ENCODE data around the gene RTKN. TPM values are rescaled to one million over a fixed set of nuclear protein-coding genes. Genes with fewer than 3 reads are reported as not detected.

The RTKN gene
- total and polyA plus RNA-seq, 2 of the 13 experiments (the other 11 are each of a cell fraction or from before 2014, with no cell fraction given) = 159 to 166 TPM

- TF ChIP-seq ZNF33A (CRISPR knock-in tag; IDR thresholded peaks at IDR 0.05; ENCODE audit: borderline replicate concordance) (no peak), ZNF225 (CRISPR knock-in tag; IDR thresholded peaks at IDR 0.05) (no peak), POLR2G (IDR thresholded peaks at IDR 0.05; ENCODE audit: low read depth, low read length) (peak; percentile 76), ISL2 (CRISPR knock-in tag; IDR thresholded peaks at IDR 0.05) (peak; percentile 9; the same call in 1 of the 2 replicates), NCOA2 (CRISPR knock-in tag; IDR thresholded peaks at IDR 0.05) (no peak), THAP11 (CRISPR knock-in tag; IDR thresholded peaks at IDR 0.05) (peak; percentile 65), ZNF24 (IDR thresholded peaks at IDR 0.05) (no peak), FOXP1 (IDR thresholded peaks at IDR 0.05) (peak; percentile 76), FOXP1 (CRISPR knock-in tag; IDR thresholded peaks at IDR 0.05) (no peak), LCORL (IDR thresholded peaks at IDR 0.05) (no peak), LCORL (CRISPR knock-in tag; IDR thresholded peaks at IDR 0.05) (peak; percentile 8; the same call in 1 of the 2 replicates), ZNF615 (CRISPR knock-in tag; IDR thresholded peaks at IDR 0.05; ENCODE audit: borderline replicate concordance) (0 out of 2 replicates have a peak, but pooled peaks have one; percentile 30), IKZF5 (CRISPR knock-in tag; IDR thresholded peaks at IDR 0.05) (peak; percentile 24; the same call in 1 of the 2 replicates), ZFP1 (CRISPR knock-in tag; IDR thresholded peaks at IDR 0.05) (no peak), ZNF101 (CRISPR knock-in tag; IDR thresholded peaks at IDR 0.05; ENCODE audit: borderline replicate concordance, low read depth) (no peak), CREB1 (IDR thresholded peaks at IDR 0.05) (peak; percentile 92), CREB1 (CRISPR knock-in tag; IDR thresholded peaks at IDR 0.05) (peak; percentile 97), ARID4A (CRISPR knock-in tag; IDR thresholded peaks at IDR 0.05; ENCODE audit: borderline replicate concordance) (no peak; the same call in 1 of the 2 replicates), RORA (CRISPR knock-in tag; IDR thresholded peaks at IDR 0.05) (no peak), AGO2 (optimal IDR thresholded peaks at IDR 0.05; ENCODE audit: low read depth, low read length) (peak; percentile 78), ZBTB26 (CRISPR knock-in tag; IDR thresholded peaks at IDR 0.05; ENCODE audit: borderline replicate concordance) (no peak), DDIT3 (CRISPR knock-in tag; IDR thresholded peaks at IDR 0.05) (no peak), RBM39 (IDR thresholded peaks at IDR 0.05; ENCODE audit: low read depth, low read length, poor library complexity, severe bottlenecking) (peak; percentile 13)
Observed at GRCh38 chr2:74458132-74458937, 16.6 kb upstream of the RTKN start, which contains the start of gene WBP1 (continued).
